ENCODE data around the gene KHSRP. TPM values are rescaled to one million over a fixed set of nuclear protein-coding genes. Genes with fewer than 3 reads are reported as not detected.
A peak's percentile ranks its signal among the peaks of the same experiment; 100 is the strongest.

The KHSRP gene
- total and polyA plus RNA-seq, 5 donors from 2014 or later = 9.1 to 156 (median 11.9) TPM

DNA sequence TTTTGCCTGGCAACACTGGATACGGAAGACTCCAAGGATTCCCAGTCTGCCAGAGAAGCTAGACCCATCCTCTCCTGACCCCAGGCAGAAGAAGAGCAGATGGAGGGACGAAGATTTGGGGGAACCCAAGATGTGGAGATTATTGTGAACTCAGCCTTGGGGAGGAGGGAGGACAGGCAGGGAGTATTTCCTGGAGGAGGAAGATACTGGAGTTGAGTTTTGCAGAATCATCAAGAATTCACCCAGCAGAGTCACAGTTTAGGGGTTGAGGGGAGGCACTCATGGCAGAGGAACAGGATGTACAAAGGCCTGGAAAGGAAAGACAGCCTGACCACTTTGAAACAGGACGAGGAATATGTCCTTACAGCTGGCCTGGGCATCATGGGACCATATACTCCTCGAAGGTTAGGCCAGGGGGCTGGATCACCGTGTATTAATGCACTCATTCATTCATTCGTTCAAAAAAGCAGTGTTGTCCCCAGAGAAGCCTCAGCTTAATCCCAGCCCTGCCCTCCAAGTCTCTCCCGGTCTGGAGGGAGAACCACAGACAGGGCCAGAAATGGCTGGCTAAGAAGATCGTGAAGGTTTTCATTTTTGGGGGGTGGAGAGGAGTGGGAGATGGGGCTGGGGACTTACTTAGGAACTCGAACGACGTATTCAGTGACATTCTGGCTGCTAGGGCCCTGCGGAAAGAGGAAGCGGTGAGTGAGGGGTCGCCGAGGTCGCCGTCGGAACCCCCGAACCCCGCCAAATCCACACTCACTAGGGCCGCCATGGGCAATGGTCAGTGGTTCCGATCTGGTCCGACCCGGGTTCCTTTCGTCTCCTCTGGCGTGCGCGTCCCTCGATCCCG is 32.2 kb downstream of the KHSRP start:
- H3K4me3 ChIP-seq (ENCODE audit: low read depth, low read length) = peak overlapping the region; percentile 83
- peaks cover 16% of the 10 kb centered on the region for H3K4me1 ChIP-seq (ENCODE audit: control insufficient read depth, insufficient read depth, low read length, poor library complexity, severe bottlenecking)
- ATAC-seq (ENCODE audit: low read depth in 2 of 2) = no peak
- peaks cover 11% of the 10 kb centered on the region for H3K36me3 ChIP-seq (ENCODE audit: control insufficient read depth, insufficient read depth, low read length)
- Mint-ChIP-seq H3K4me1 (peaks cover 4 to 33% (median 19%) of the 10 kb centered on the region in 4 donors), H3K9me3 (peaks cover 0 to 2% (median 0%) of the 10 kb centered on the region in 7 donors), H3K27ac (peak overlapping the region; percentile 97 to 99 (median 98)), H3K27me3 (peaks cover 10% of the 10 kb centered on the region), H3K36me3 (peaks cover 7% of the 10 kb centered on the region), H3K4me3 (peak overlapping the region; percentile 96 to 97 (median 96))
- H3K27me3 ChIP-seq (ENCODE audit: control insufficient read depth, insufficient read depth, low read length) = no peaks in the 10 kb centered on the region
- no peak for DNase-seq
- H3K27ac ChIP-seq (ENCODE audit: insufficient read depth, low read length, poor library complexity, severe bottlenecking) = peak overlapping the region; percentile 97
- no peaks in the 10 kb centered on the region for H3K9me3 ChIP-seq (ENCODE audit: control insufficient read depth in 2 of 2, low read length in 2 of 2)

DNA sequence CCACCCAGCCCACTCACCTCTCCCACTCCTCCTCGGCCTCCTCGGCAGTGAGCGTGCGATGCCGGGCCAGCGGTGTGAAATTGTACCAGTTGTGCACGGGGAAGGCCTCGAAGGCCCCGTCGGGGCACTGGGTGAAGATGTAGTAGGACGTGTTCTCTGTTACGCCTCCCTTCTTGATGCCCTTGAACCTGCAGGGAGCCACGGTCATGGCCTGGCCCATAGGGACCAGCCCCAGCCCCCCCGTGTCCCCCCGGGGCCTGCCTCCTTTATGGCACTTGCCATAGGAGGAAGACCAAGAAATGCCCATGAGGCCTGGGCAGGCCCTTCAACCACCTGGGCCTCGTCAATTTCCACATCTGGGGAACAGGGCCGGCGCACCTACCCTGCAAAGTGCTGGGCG is 37.2 kb downstream of the KHSRP start:
- no peaks in the 10 kb centered on the region for H3K9me3 ChIP-seq (ENCODE audit: control insufficient read depth in 2 of 2, low read length in 2 of 2)
- ATAC-seq (ENCODE audit: low read depth in 2 of 2) (no peak), DNase-seq (no peak)
- H3K27ac ChIP-seq (ENCODE audit: insufficient read depth, low read length, poor library complexity, severe bottlenecking) = no peak overlapping the region
- no peak overlapping the region for H3K4me3 Mint-ChIP-seq
- H3K27ac Mint-ChIP-seq = no peak overlapping the region
- peaks cover 41% of the 10 kb centered on the region for H3K36me3 ChIP-seq (ENCODE audit: control insufficient read depth, insufficient read depth, low read length)
- H3K9me3 Mint-ChIP-seq = peaks cover 0 to 2% (median 0%) of the 10 kb centered on the region in 7 donors
- peaks cover 5% of the 10 kb centered on the region for H3K27me3 Mint-ChIP-seq
- H3K27me3 ChIP-seq (ENCODE audit: control insufficient read depth, insufficient read depth, low read length) = no peaks in the 10 kb centered on the region
- H3K36me3 Mint-ChIP-seq = peaks cover 22% of the 10 kb centered on the region
- H3K4me1 Mint-ChIP-seq = peaks cover 0 to 20% (median 12%) of the 10 kb centered on the region in 4 donors
- peaks cover 4% of the 10 kb centered on the region for H3K4me1 ChIP-seq (ENCODE audit: control insufficient read depth, insufficient read depth, low read length, poor library complexity, severe bottlenecking)
- H3K4me3 ChIP-seq (ENCODE audit: low read depth, low read length) = no peak overlapping the region

DNA sequence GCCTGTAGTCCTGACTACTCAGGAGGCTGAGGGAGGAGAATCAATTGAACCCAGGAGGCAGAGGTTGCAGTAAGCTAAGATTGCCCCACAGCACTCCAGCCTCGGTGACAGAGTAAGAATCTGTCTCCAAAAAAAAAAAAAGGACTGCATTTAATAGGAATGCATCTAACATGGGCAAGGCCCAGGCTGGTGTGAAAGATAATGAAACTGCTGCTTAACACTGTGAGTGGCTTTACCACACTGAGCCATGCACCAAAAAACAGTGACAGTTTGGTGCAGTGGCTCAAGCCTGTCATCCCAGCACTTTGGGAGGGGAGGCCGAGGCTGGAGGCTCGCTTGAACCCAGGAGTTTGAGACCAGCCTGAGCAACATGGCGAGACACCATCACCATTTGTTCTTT is 40.2 kb downstream of the KHSRP start:
- no peaks in the 10 kb centered on the region for H3K27me3 ChIP-seq (ENCODE audit: control insufficient read depth, insufficient read depth, low read length)
- no peaks in the 10 kb centered on the region for H3K4me1 ChIP-seq (ENCODE audit: control insufficient read depth, insufficient read depth, low read length, poor library complexity, severe bottlenecking)
- H3K9me3 ChIP-seq (ENCODE audit: control insufficient read depth in 2 of 2, low read length in 2 of 2) = no peaks in the 10 kb centered on the region
- H3K27ac Mint-ChIP-seq = no peak overlapping the region
- ATAC-seq (ENCODE audit: low read depth in 2 of 2) (no peak), DNase-seq (no peak)
- no peak overlapping the region for H3K4me3 ChIP-seq (ENCODE audit: low read depth, low read length)
- peaks cover 34% of the 10 kb centered on the region for H3K36me3 Mint-ChIP-seq
- H3K4me1 Mint-ChIP-seq = peaks cover 0 to 5% (median 0%) of the 10 kb centered on the region in 4 donors
- no peaks in the 10 kb centered on the region for H3K9me3 Mint-ChIP-seq
- no peaks in the 10 kb centered on the region for H3K27me3 Mint-ChIP-seq
- H3K4me3 Mint-ChIP-seq = no peak overlapping the region
- no peak overlapping the region for H3K27ac ChIP-seq (ENCODE audit: insufficient read depth, low read length, poor library complexity, severe bottlenecking)
- H3K36me3 ChIP-seq (ENCODE audit: control insufficient read depth, insufficient read depth, low read length) = peaks cover 66% of the 10 kb centered on the region

DNA sequence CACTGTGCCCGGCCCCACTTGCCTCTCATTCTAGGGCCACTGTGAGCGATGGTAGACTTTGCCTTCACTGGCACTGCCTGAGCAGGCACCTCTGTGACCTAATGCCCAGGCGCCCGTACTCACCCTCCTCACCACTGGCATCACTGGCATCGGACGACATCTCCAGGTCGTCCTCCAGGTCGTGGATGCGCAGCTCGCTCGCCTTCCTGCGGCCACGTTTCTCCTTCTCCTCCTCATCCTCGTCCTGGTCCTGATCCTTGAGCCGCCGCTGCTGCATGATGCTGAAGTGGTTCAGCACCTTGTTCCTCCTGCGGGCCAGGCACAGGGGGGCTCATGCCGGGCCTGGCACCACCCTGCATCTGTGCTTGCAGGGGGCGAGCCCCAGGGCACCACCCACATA is 41.4 kb downstream of the KHSRP start:
- Histone ChIP-seq H3K4me1 (ENCODE audit: control insufficient read depth, insufficient read depth, low read length, poor library complexity, severe bottlenecking) (no peaks in the 10 kb centered on the region), H3K27me3 (ENCODE audit: control insufficient read depth, insufficient read depth, low read length) (no peaks in the 10 kb centered on the region), H3K4me3 (ENCODE audit: low read depth, low read length) (no peak overlapping the region), H3K36me3 (ENCODE audit: control insufficient read depth, insufficient read depth, low read length) (peaks cover 64% of the 10 kb centered on the region), H3K27ac (ENCODE audit: insufficient read depth, low read length, poor library complexity, severe bottlenecking) (no peak overlapping the region), H3K9me3 (ENCODE audit: control insufficient read depth in 2 of 2, low read length in 2 of 2) (no peaks in the 10 kb centered on the region)
- no peak overlapping the region for H3K4me3 Mint-ChIP-seq
- no peaks in the 10 kb centered on the region for H3K9me3 Mint-ChIP-seq
- H3K36me3 Mint-ChIP-seq = peaks cover 31% of the 10 kb centered on the region
- H3K4me1 Mint-ChIP-seq = peaks cover 0 to under 1% (median 0%) of the 10 kb centered on the region in 4 donors
- H3K27ac Mint-ChIP-seq = no peak overlapping the region
- DNase-seq (no peak), ATAC-seq (ENCODE audit: low read depth in 2 of 2) (no peak)
- no peaks in the 10 kb centered on the region for H3K27me3 Mint-ChIP-seq

DNA sequence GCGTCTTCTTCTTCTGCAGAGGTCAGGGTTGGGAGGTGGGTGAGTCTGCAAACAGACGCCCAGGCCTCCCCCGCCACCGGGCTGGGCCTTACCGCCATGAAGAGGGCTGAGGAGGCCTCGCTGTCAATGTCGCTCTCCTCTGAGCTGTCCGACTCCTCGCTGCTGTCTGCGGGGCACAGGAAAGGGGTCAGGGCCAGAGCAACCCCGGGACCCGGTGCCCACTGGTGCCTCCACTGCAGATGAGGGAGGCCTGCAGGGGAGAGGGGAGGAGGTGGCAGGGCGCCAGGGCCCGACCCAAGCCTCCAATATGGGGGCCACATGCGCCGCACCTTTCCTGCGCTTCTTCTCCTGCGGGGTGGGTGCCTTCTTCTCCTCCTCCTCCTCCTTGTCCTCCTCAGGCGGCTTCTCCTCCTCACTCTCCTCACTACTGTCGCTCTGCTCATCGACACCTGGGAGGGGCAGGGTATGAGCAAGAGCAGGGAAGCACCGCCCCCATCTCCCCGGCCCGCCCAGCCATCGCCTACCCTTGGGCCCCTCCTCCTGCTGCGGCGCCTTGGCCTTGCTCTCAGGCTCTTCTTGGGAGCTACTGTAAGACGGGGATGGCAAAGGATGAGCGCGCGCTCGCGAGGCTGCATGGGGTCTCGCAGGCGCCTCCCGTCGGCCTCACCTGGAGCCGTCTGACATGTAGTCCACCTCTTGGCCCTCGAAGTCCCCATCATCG is 43.4 kb downstream of the KHSRP start:
- H3K27ac Mint-ChIP-seq = no peak overlapping the region

DNA sequence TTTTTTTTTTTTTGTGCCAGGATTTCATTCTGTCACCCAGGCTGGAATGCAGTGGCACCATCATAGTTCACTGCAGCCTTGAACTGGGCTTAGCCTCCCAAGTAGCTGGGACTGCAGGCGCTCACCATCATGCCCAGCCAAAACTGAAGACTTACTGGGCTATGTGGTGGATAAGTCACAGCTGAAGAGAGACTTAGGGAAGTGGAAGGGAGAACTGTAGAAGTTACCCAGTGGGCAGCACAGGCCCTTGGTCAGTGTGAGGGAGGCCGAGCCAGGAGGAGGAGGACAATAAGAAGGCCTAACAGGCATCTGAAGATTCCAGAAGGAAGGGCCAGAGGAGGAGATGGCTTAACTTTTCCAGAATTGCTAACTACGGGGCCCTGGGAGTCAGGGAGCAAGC is 44.9 kb downstream of the KHSRP start:
- Histone ChIP-seq H3K27me3 (ENCODE audit: control insufficient read depth, insufficient read depth, low read length) (no peaks in the 10 kb centered on the region), H3K27ac (ENCODE audit: insufficient read depth, low read length, poor library complexity, severe bottlenecking) (no peak overlapping the region), H3K36me3 (ENCODE audit: control insufficient read depth, insufficient read depth, low read length) (peaks cover 47% of the 10 kb centered on the region), H3K4me1 (ENCODE audit: control insufficient read depth, insufficient read depth, low read length, poor library complexity, severe bottlenecking) (no peaks in the 10 kb centered on the region), H3K4me3 (ENCODE audit: low read depth, low read length) (no peak overlapping the region), H3K9me3 (ENCODE audit: control insufficient read depth in 2 of 2, low read length in 2 of 2) (no peaks in the 10 kb centered on the region)
- peak overlapping the region in 1 of 3 donors; percentile 15 for H3K27ac Mint-ChIP-seq
- ATAC-seq (ENCODE audit: low read depth in 2 of 2) (no peak), DNase-seq (no peak)
- H3K9me3 Mint-ChIP-seq = no peaks in the 10 kb centered on the region
- peaks cover 23% of the 10 kb centered on the region for H3K36me3 Mint-ChIP-seq
- no peaks in the 10 kb centered on the region for H3K27me3 Mint-ChIP-seq
- peaks cover 0 to 4% (median 0%) of the 10 kb centered on the region in 4 donors for H3K4me1 Mint-ChIP-seq
- no peak overlapping the region for H3K4me3 Mint-ChIP-seq

More for the DNA sequence above, 43.4 kb downstream of the KHSRP start:
- ATAC-seq (ENCODE audit: low read depth in 2 of 2) (no peak), DNase-seq (no peak)
- H3K9me3 ChIP-seq (ENCODE audit: control insufficient read depth in 2 of 2, low read length in 2 of 2) = no peaks in the 10 kb centered on the region
- H3K4me1 ChIP-seq (ENCODE audit: control insufficient read depth, insufficient read depth, low read length, poor library complexity, severe bottlenecking) = no peaks in the 10 kb centered on the region
- no peaks in the 10 kb centered on the region for H3K27me3 ChIP-seq (ENCODE audit: control insufficient read depth, insufficient read depth, low read length)
- H3K4me1 Mint-ChIP-seq = peaks cover 0 to under 1% (median 0%) of the 10 kb centered on the region in 4 donors
- no peak overlapping the region for H3K4me3 Mint-ChIP-seq
- peaks cover 27% of the 10 kb centered on the region for H3K36me3 Mint-ChIP-seq
- no peak overlapping the region for H3K27ac ChIP-seq (ENCODE audit: insufficient read depth, low read length, poor library complexity, severe bottlenecking)
- H3K4me3 ChIP-seq (ENCODE audit: low read depth, low read length) = no peak overlapping the region
- H3K36me3 ChIP-seq (ENCODE audit: control insufficient read depth, insufficient read depth, low read length) = peaks cover 52% of the 10 kb centered on the region
- no peaks in the 10 kb centered on the region for H3K27me3 Mint-ChIP-seq
- no peaks in the 10 kb centered on the region for H3K9me3 Mint-ChIP-seq

DNA sequence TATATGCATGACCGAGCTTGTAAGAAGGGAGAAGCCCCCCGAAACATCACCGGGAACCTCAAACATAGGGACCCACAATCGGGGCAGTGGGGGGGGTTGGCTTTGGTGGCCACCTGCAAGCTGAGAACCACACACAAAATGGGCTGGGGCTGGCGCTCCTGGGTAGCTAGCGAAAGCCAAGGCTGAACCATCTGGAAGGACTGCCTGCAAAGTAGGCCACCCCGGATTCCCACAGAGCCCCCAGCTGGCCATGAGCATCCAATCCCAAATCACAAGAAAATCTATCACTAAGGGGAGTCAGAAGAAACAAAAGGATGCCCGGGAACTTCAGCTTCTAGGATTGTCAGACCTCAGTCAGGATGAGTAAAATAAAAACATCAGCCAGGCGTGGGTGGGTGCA is 46.1 kb downstream of the KHSRP start:
- H3K4me3 ChIP-seq (ENCODE audit: low read depth, low read length) = no peak overlapping the region
- peaks cover 42% of the 10 kb centered on the region for H3K36me3 ChIP-seq (ENCODE audit: control insufficient read depth, insufficient read depth, low read length)
- no peak overlapping the region for H3K27ac ChIP-seq (ENCODE audit: insufficient read depth, low read length, poor library complexity, severe bottlenecking)
- H3K27me3 Mint-ChIP-seq = no peaks in the 10 kb centered on the region
- H3K36me3 Mint-ChIP-seq = peaks cover 23% of the 10 kb centered on the region
- ATAC-seq (ENCODE audit: low read depth in 2 of 2) (no peak), DNase-seq (no peak)
- peaks cover 5% of the 10 kb centered on the region for H3K4me1 ChIP-seq (ENCODE audit: control insufficient read depth, insufficient read depth, low read length, poor library complexity, severe bottlenecking)
- no peak overlapping the region for H3K4me3 Mint-ChIP-seq
- peaks cover 0 to 8% (median 2%) of the 10 kb centered on the region in 4 donors for H3K4me1 Mint-ChIP-seq
- no peak overlapping the region for H3K27ac Mint-ChIP-seq
- H3K9me3 ChIP-seq (ENCODE audit: control insufficient read depth in 2 of 2, low read length in 2 of 2) = no peaks in the 10 kb centered on the region
- no peaks in the 10 kb centered on the region for H3K9me3 Mint-ChIP-seq
- no peaks in the 10 kb centered on the region for H3K27me3 ChIP-seq (ENCODE audit: control insufficient read depth, insufficient read depth, low read length)
